OCI-LY7 (cell line): ENCODE data around the gene LGI4.

Experiments used
- EZH2phosphoT487 ChIP-seq: fragments of 200-600 bp; sonication (generic); IDR thresholded peaks from 2 replicates; pipeline ENCODE4 v1.6.1; 2018; ENCODE audit warnings: low read depth, borderline replicate concordance, mild to moderate bottlenecking, mixed run types, antibody characterized with exemption, low read length, moderate library complexity, mixed read lengths
- TF ChIP-seq, protein P1 (sequence below): fragments of 200-600 bp; sonication (generic); conservative IDR thresholded peaks from 2 replicates; pipeline ENCODE4 v1.5.1; 2014; ENCODE audit warnings: mild to moderate bottlenecking, antibody characterized with exemption, low read length, moderate library complexity, mixed read lengths

DNA sequence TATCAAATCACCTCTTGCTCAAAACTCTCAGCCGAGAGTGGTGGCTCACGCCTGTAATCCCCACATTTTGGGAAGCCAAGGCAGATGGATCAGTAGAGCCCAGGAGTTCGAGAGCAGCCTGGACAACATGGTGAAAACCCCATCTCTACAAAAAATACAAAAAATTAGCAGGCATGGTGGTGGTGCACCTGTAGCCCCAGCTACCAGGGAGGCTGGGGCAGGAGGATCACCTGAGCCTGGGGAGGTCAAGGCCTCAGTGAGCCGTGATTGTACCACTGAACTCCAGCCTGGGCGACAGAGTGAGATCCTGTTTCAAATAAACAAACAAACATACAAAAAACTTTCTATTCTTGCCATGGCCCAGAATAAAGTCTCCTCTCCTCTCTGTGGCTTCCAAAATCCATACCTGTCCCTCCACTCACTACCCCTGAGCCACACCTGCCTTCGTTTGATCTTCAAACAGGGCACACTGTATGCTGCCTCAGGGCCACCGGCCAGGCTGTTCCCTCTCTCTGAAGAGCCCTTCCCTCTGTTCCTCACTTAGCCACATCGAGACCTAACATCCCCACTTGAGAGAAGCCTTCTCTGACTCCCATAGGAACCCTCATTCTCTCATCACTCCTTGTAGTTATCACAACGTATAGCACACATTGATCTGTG, 6.3 kb downstream of the LGI4 start:
- TF ChIP-seq, protein P1, sequence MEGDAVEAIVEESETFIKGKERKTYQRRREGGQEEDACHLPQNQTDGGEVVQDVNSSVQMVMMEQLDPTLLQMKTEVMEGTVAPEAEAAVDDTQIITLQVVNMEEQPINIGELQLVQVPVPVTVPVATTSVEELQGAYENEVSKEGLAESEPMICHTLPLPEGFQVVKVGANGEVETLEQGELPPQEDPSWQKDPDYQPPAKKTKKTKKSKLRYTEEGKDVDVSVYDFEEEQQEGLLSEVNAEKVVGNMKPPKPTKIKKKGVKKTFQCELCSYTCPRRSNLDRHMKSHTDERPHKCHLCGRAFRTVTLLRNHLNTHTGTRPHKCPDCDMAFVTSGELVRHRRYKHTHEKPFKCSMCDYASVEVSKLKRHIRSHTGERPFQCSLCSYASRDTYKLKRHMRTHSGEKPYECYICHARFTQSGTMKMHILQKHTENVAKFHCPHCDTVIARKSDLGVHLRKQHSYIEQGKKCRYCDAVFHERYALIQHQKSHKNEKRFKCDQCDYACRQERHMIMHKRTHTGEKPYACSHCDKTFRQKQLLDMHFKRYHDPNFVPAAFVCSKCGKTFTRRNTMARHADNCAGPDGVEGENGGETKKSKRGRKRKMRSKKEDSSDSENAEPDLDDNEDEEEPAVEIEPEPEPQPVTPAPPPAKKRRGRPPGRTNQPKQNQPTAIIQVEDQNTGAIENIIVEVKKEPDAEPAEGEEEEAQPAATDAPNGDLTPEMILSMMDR: no peak
- TF ChIP-seq EZH2phosphoT487: no peak
